HG03457 (cell line): Measurements from ENCODE around the gene DISP1.

Experiments used
- ATAC-seq: cut with Tn5 transposase; IDR thresholded peaks from one replicate; pipeline ENCODE4 v1.9.1; 2021; ENCODE audit warnings: moderate number of reproducible peaks; ENCODE audit not compliant: unreplicated experiment

Gene DISP1

DNA sequence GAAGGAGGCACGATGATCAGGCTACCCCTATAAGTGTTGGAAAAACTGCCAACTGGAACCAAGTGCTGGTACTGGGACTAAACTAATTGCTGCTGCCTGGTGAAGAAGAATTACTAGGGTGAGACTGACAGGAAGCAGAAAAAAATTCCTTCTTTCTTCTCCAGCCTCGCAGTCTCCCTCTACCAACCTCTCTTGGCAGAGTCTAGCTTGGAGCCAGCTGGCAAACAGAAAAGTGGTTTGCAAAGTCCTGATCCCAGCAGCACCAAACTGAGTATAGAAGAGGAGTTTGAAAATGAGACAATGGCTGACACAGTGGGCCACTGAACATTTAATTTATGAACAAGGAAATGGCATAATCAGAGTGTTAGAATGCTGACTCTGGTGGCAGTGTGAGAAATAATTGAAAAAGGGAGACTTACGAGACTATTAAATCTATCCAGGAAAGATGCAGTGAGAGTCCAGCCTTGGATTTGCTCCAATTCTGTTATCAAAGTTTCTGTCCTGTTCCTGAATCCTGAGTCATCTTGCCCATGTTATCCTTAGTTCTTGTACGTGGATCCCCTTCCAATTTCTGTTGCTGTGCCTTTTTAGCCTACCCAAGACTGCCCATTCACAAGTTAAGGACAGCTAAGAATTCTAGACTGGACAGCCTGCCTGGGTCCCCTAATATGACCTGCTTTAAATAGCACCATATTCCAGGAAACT lies 23.7 kb upstream of the DISP1 start:
- ATAC-seq = no peak

DNA sequence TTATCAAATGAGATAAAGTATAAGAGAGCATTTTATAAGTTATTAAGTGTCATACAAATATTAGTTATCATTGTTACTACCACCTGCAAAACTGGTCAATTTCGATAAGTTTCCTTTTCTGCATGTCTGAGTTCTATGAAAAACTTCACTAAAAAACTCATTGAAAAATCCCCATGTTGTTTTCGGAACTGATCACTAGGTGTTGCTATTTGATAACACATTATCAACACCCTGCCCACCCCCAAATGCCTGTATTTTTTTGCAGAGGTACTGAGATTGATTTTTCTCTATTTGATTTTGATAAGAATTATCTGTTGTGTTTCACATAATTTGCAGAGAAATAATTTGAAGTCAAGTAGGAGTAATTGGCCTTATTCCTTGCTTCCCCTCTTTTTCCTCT lies 22.1 kb upstream of the DISP1 start:
- ATAC-seq = no peak

DNA sequence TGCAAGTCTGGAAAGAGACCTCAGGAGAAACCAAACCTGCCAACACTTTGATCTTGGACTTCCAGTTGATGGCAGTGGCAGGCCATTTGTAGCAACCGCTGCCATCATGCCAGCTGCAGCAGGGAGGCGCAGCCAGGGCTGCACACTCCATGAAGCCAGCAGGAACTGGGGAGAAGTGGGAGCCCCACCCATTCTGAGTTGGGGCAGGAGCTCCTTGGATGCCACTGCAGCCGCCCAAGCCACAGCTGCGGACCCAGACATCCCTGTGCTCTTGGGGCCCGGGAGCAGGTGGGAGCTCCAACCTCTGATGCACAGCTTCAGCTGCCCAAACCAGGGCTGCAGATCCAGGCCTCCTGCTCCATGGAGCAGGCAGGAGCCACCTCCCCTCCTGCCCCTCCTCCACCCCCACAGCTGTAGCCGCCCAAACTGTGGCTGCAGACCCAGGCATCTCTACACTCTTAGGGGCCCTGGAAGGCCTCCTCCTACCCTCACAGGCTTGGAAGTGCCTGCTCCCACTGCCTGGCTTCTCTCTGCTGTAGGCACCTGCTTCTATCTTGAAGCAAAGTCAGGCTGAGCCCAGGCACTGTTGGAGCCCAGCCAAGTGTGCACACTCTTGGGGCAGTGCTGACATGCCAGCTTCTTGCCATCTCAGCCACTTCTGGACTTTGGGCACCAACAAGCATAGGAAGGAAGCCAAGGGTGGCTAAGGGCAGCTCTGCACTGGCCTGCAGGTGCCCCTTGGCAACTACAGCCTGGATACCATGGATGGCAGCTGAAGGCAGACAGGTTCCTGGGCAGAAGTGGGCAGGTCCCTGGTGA lies 20.0 kb upstream of the DISP1 start:
- ATAC-seq = no peak

DNA sequence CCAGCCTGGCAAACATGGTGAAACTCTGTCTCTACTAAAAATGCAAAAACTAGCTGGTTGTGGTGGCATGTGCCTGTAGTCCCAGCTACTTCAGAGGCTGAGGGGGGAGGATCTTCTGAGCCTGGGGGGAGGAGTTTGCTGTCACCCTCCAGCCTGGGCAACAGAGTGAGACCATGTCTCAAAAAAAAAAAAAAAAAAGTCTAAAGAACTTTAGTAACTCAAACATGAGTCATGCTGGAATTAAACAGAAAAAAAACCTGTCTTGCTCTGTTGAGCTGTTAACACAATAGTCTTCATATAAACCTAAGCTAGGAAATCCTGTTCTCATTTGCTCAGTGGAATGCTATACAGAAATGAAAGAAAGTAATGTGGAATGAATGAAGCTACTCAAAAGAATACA lies 16.7 kb upstream of the DISP1 start:
- no peak for ATAC-seq

DNA sequence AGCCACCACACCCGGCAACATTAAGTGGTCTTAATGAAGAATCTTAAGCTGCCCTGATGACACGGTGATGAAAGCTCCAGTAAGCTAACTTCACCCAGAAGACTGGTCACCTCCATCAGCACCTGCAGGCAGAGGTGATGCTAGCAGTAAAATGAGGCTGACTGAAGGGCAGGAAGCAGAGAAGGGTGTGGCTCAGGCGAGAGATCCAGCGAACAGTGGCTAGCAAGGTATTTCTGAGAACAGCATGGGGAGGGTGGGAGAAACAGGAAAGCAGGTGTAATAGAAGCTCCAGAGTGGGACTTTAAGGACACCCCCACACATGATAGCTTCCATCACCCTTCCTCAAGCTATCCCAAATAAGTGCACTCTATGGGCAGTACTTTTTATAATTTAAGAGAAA lies 15.9 kb upstream of the DISP1 start:
- ATAC-seq = no peak

DNA sequence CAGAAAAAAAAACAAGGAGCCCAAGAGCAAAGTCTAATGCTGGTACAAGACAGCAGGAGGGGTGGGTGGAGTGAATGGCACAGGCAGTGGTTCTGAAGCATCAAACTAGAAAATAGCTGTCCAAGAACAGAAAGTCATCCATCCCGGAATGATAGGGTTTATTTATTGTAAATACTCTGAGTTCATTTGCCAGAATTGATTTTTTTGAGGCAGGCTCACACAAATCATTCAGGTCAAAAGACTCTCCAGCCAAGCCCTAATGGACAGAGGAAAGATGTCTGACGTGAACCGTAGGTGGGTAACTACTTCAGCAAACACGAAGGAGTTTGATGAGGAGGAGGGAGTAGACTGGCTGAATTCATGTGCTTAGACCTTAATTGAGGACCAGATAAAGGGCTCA lies 13.8 kb upstream of the DISP1 start:
- ATAC-seq = no peak

DNA sequence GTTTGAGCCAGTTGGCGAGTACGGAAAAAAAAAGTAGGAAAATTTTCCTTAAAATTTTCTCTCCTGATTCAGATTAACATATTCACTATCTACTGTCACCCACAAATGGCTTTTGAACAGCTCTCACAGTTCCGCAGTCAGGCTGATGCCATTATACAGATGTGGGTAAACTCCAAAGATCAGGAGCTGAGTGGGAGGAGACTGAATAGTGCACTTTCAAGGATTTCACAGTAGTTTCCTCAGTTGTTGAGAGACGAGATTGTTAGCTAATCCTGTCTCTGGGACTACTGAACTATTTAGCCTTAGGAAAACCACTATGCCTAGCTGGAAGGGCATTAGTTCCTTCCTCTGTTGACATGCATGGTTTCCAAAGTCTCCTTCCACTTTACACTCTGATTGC lies 3.2 kb upstream of the DISP1 start:
- ATAC-seq = no peak

DNA sequence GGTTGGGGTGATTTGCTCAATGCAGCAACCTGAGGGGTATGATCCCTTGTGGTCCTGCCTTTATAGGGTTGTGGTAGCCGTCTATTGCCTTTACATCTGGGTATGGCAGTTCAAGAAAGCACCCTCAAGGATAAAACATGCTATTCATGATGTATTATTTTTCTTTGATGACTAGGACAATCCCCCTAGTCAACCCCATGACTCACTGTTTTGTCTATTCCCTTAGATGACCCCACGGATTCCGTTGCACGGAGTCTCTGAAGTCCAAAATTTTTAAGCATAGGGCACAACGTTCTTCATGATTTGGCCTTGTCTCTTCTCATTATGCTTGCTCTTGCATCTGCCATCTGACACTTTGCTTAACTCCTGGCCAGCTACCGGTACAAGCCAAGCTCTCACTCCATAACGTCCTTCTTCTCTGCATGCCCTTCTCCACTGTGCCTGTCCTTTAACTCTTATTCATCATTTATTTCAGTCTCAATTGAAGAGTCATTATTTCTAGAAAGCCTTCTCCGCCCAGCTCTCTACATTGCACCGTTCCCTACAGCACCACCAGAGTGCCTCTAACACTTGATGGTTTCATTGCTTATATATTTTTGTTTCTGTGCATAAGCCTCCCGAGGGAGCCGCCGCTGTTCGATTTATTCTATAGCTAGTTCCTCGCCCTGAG lies 838 bp upstream of the DISP1 start:
- ATAC-seq = no peak

DNA sequence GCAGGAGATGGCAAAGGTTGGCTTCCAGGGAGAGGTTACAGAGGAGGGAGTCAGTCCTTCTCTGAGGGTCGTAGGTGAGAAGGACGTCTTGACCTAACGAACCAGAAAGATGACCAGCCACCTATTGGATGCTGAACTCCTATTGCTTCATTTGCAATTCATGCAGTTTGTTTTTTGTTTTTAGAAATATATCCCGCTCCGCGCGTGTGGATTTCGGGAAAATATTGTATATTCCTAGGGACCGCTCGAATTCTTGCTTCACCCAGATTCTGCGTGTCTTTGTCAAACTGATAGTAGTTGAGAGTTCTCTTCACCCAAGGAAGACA lies 564 bp downstream of the DISP1 start:
- ATAC-seq = no peak

DNA sequence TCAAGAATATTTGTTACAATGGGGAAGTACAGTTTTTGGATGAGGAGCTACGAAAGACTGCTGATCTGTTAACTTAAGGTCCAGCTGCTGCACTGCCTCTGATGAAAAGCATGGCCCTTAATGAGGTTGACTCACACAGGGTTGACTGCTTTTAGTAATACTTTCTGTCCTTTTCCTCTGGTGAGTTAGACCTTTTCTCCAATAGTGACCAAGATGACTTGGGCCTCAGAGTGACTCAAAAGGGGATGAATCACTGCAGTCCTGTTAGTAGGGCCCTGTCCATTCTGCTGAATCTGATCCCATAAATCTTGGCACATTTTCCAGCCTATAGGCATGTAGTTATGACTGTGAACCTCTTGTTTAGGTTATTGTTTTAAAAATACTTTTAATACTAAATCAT lies 2.7 kb downstream of the DISP1 start:
- ATAC-seq = no peak

DNA sequence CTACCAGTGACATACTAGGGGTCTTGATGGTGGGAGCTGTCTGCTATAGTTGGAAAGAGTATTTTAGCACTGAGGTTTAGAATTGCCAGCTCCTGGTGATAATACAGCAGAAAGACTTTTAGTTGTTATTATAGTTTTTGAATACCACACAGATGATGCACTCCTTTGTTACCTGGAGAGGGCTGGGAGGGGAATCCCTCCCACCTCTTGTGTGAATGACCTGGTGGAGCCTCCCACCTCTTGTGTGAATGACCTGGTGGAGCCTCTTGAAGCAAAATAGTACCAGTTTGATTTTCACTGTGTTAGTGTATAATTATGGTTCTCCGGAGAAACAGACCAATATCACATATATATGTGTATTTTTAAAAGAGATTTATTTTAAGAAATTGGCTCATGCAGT lies 3.3 kb downstream of the DISP1 start:
- no peak for ATAC-seq

DNA sequence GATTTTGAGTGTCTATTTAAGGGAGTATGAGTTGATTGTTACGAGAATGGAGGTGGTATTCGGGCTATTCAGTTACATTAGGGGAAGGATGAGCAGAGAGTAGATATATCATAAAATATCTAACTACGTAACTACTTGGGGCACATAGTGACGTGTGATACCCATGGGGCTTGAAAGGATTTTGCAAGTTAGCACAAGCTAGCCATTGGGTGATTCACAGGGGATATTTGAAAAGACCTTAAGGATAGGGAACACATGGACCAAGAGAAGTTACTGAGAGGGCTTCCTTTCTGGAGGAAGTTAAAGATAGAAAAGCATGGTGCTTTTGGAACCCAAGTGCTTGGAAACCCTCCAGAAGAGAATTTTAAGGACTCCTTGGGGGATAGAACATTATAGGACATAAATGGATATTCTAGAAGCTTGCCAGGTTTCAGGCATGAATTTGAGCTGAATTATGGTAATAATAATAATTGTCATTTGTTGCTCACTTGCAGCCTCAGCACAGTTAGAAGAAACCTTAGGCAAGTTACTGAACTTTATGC lies 5.4 kb downstream of the DISP1 start:
- no peak for ATAC-seq

DNA sequence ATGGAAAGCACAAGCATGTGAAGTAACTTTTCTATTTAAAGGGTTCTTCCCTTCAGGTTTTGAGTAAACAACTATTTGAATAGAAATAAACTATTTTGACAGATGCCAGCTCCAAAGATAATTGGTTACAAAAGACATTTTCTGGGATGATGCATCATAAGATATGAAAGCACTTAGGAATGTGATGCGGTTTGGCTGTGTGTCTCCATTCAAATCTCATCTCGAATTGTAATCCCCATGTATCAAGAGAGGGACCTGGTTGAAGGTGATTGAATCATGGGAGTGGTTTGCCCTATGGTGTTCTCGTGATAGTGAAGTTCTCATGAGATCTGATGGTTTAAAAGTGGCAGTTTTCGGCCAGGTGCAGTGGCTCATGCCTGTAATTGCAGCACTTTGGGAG lies 6.4 kb downstream of the DISP1 start:
- ATAC-seq = no peak

DNA sequence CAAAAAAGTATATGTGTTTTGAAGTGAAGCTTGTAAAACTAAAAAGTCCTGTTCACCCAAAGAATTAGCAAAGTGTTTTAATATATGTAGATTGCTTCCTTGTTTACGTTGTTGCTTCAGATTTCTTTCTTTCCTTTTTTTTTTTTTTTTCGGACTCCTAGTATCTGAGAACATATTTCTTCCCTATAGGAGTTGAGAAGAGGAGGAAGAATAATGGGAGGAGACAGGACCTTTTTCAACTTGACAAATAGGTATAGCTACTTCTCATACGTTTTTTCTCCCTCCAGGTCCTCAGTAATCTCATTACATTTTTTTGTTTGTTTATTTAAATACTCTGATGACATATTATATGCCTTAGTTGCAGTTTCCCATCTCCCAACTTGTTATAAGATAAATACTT lies 8.9 kb downstream of the DISP1 start:
- no peak for ATAC-seq

DNA sequence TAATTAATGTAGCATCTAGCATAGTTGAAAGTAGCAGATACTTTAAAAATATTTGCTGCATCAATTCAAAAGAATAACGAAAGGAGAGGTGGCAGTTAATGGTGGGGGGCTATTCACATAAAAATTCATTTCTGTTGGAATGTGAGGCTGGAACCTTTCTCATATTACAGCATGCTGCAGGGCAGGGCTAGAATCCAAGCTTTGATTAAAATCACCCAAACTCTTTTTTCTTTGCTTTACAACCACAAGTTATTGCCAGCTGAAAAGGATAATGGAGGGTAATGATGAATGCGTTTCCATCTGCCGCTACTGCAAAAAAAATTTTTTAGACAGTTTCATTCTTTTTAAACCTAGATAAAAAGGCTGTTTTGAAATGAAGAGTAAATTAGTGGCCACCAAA lies 9.8 kb downstream of the DISP1 start:
- no peak for ATAC-seq

DNA sequence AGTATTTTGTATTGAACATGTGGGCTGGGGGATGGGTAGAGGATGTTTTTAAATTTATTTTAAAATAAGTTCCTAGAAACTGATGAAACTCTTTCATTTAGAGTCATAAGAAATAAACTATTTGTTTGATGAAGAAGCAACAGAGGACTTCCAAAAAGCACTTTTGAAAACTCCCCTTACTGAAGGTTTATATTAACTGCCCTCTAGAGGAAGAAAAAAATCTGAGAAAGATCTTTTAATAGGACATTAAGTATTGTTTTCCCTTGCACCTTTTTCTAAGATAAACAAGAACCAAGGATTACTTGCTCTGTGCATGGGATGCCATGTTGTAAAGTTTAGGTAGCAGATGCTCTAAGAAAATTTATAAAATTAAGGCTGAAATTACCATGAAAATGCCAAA lies 14.1 kb downstream of the DISP1 start:
- no peak for ATAC-seq

DNA sequence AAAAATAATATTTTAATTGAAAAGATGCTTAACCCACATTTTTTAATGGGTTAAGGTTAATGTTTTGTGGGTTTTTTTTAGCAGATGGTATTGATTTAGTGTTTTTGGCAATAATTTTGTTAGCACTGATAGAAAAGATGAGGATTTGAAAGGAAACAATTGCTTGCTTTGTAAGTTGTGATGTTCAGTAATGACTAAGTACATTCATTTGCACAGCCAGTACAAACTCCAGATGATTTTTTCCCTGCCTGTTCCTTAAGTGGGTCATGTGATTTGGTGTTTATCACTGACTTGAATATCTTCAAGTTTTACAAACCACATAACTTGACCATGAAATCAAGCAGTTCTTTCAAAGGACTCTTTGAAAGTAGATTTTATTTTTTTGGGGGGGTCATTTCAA lies 15.0 kb downstream of the DISP1 start:
- no peak for ATAC-seq

DNA sequence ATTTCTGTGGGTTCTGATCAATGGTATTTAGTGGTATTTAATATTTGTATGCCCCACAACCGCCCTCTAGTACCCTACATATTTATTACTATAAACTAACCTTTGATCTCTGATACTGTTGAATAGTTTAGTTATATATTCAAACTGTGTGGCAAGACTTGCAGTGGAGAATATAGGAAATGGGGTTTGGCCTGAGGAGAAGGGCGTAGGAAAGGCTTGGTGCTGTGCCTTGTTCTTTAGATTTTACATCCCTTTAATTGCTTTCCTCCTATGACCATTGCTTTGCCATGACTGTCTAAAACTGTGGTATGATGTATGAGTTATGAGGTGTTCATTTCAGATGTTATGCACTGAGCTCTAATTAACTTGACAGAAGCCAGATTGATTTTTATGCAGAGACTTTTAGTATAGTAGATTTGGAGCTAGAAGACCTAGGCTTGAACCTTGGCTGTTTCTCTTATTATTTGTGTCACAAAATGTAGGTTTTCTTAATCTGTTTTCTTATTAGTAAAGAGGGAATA lies 18.6 kb downstream of the DISP1 start:
- ATAC-seq = no peak

DNA sequence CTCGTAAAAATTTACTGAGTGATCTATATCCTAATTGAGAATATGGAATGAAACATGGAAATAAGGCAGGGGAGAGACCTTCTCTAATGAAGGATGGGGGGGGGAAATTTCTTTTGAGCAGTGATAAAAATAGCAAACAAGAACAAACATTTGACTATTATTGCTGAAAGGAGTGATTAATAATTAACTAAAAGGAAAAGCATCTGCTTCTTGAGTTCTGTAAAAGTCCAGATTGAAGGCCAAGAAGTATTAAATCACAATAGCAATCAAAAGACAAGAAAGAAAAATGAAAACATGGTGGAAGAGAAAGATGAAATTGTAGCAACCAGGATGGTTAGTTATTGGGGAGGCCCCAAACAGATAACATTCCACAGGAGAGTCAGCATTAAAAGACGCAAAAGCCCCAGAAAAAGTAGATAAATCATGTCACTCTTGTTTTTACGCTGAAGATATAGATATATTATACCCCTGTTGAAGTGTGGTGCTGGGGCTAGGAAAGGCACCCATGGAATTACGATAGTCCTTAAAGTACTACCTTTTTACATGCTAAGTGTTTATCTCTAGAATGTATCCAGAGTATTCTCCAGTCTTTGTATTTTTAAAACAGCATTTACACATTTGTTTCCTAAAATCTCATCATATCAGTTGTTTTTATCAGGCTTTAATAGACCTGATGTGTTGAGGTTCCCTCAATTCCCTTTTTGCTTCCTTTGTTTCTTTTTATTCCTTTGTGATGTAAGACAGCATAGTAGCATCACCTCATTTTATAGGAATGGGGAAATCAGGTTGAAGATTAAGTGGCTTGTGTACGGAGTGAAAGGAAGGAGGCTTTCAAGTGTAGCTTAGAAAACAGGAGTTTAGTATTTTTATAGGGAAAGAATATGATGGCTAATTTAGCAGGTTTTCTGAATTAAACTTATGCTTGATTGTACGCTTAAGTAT lies 28.9 kb downstream of the DISP1 start:
- no peak for ATAC-seq

DNA sequence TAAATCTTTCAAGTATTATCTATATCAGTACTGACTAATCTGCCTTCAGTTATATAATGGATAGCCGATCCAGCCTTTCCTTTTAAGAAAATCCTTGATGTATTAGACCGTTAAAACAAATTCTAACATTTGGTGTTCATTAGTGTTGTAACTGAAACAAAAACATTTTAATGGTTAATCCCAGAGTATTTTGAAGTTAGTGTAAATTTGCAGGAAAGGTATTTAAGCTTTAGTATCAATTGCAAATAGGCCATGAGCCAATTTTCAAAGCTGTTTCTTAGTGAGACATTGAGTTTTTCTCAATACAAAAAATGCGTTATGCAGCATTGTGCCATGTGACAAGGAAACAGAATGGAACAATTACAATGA lies 29.6 kb downstream of the DISP1 start:
- no peak for ATAC-seq

DNA sequence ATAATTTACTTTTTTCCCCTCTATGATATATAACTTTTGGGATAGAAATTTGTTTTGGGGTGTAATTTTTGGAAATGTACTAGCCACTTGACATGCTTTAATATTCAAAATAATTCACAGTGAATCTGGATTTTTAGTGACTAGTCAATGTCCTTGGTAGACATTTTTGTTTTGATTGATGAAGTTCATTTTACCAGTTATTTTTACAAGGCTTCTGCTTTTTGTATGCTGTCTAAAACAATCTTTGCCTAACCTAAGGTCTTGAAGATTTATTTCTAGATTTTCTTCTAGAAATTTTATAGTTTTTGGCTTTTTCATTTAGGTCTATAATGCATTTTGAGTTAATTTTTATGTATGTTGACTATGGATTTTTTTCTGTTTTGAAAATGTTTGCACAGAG lies 30.9 kb downstream of the DISP1 start:
- no peak for ATAC-seq
